ENCODE data around the gene TFIP11. TPM values are rescaled to one million over a fixed set of nuclear protein-coding genes. Genes with fewer than 3 reads are reported as not detected.
"Not testable (repeated sequence)": the region's sequence is repeated elsewhere in the genome, so short reads cannot be mapped to it uniquely, and the experiment has no call there.

The TFIP11 gene
- total RNA-seq, 3 donors from 2014 or later, result 27.5 to 34.5 (median 29.0) TPM

DNA sequence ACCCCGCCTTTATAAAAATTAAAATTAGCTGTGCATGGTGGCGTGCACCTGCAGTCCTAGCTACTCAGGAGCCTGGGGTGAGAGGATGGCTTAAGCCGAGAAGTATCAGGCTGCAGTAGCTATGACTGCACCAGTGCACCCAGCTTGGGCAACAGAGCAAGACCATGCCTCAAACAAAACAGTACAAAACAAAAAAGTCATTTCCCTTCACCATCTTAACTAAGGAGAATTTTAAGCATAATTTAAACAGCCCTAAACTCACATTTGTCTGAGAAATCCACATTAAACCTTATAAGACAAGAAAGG, 23.3 kb upstream of the TFIP11 start:
- Histone ChIP-seq H3K4me3 (no peak overlapping the region), H3K36me3 (no peaks in the 10 kb centered on the region), H3K27me3 (no peaks in the 10 kb centered on the region), H3K27ac (no peak overlapping the region), H3K9me3 (no peaks in the 10 kb centered on the region), H3K4me1 (peaks cover 0 to 6% of the 10 kb centered on the region in 2 donors)
- intact Hi-C loops (cut with DNase I; ENCODE audit: low total_unique reads), result no loop called here
- DNase-seq (ENCODE audit: low spot score in 2 of 2), result no peak
- TF ChIP-seq POLR2AphosphoS5 (IDR thresholded peaks at IDR 0.05) (no peak), CTCF (IDR thresholded peaks at IDR 0.05) (no peak), POLR2A (IDR thresholded peaks at IDR 0.05) (no peak)

- Histone ChIP-seq H3K9me3 (no peaks in the 10 kb centered on the region), H3K36me3 (no peaks in the 10 kb centered on the region), H3K27ac (no peak overlapping the region), H3K4me1 (peaks cover 0 to 6% of the 10 kb centered on the region in 2 donors), H3K27me3 (no peaks in the 10 kb centered on the region), H3K4me3 (no peak overlapping the region)
- intact Hi-C loops (cut with DNase I; ENCODE audit: low total_unique reads), result no loop called here
- DNase-seq (ENCODE audit: low spot score in 2 of 2), result no peak
- TF ChIP-seq POLR2A (IDR thresholded peaks at IDR 0.05), result no peak
- TF ChIP-seq POLR2AphosphoS5 (IDR thresholded peaks at IDR 0.05), result no peak
- TF ChIP-seq CTCF (IDR thresholded peaks at IDR 0.05), result no peak
Observed at GRCh38 chr22:26534874-26535602, 22.8 kb upstream of the TFIP11 start.

GRCh38 chr22:26534171-26534855, 22.0 kb upstream of the TFIP11 start:
- H3K9me3 ChIP-seq, result no peaks in the 10 kb centered on the region
- H3K36me3 ChIP-seq, result no peaks in the 10 kb centered on the region
- intact Hi-C loops (cut with DNase I; ENCODE audit: low total_unique reads), result no loop called here
- H3K4me1 ChIP-seq, result peaks cover 0 to 6% of the 10 kb centered on the region in 2 donors
- TF ChIP-seq POLR2AphosphoS5 (IDR thresholded peaks at IDR 0.05) (no peak), POLR2A (IDR thresholded peaks at IDR 0.05) (no peak), CTCF (IDR thresholded peaks at IDR 0.05) (no peak)
- no peak overlapping the region for H3K4me3 ChIP-seq
- no peak for DNase-seq (ENCODE audit: low spot score in 2 of 2)
- no peaks in the 10 kb centered on the region for H3K27me3 ChIP-seq
- peak overlapping the region; percentile 59 to 61 for H3K27ac ChIP-seq

DNA sequence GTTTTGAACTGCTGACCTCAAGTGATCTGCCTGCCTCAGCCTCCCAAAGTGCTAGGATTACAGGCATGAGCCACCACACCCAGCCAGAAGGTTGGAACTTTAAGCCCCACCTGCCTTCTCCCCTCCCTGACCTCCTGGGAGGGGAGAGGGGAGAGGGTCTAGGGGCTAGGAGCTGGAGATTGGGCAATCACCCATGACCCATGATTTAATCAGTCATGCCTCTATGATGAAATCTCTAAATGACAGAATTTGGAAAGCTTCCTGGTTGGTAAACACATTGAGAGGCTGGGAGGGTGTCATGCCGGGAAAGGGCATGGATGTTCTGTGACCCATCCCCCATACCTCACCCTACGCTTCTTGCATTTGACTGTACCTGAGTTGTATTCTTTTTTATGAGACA, 17.1 kb upstream of the TFIP11 start:
- no peak for DNase-seq (ENCODE audit: low spot score in 2 of 2)
- TF ChIP-seq CTCF (IDR thresholded peaks at IDR 0.05) (no peak), POLR2AphosphoS5 (IDR thresholded peaks at IDR 0.05) (no peak), POLR2A (IDR thresholded peaks at IDR 0.05) (no peak)
- H3K4me3 ChIP-seq, result no peak overlapping the region
- peak overlapping the region in 1 of 2 donors; percentile 39 for H3K27ac ChIP-seq
- H3K9me3 ChIP-seq, result no peaks in the 10 kb centered on the region
- H3K27me3 ChIP-seq, result no peaks in the 10 kb centered on the region
- intact Hi-C loops (cut with DNase I; ENCODE audit: low total_unique reads), result no loop called here
- no peaks in the 10 kb centered on the region for H3K36me3 ChIP-seq
- peaks cover 0 to 2% of the 10 kb centered on the region in 2 donors for H3K4me1 ChIP-seq

GRCh38 chr22:26528518-26528917, 16.2 kb upstream of the TFIP11 start:
- H3K4me1 ChIP-seq; H3K4me3 ChIP-seq; H3K27me3 ChIP-seq; intact Hi-C loops (cut with DNase I; ENCODE audit: low total_unique reads); H3K36me3 ChIP-seq; DNase-seq (ENCODE audit: low spot score in 2 of 2); H3K9me3 ChIP-seq: not testable (repeated sequence)
- peak overlapping the region in 1 of 2 donors; percentile 44 for H3K27ac ChIP-seq
